Upper lobe of left lung (tissue), 6 donors: ENCODE results near the gene MAP2K7. TPM values are rescaled to one million over a fixed set of nuclear protein-coding genes. Genes with fewer than 3 reads are reported as not detected.

ENCODE experiments used
- ATAC-seq, 2 donors: fragments of 200-7000 bp; cut with Tn5 transposase; one replicate each; pipeline ENCODE4 v1.9.1; 2022; ENCODE audit warnings: mild to moderate bottlenecking in 2 of 2, moderate library complexity in 2 of 2; ENCODE audit not compliant: low FRiP score in 2 of 2
- DNase-seq, 2 donors: peaks; one replicate each; pipeline ENCODE4 v3.0.0-alpha.2; 2019 to 2020
- H3K27ac ChIP-seq, 4 donors: fragments of 200-600 bp; sonication (generic); one replicate each; pipeline ENCODE4 v1.5.1; 2016 to 2019
- H3K27me3 ChIP-seq, 4 donors: fragments of 200-600 bp; sonication (generic); one replicate each; pipeline ENCODE4 v1.5.1; 2017 to 2019
- H3K36me3 ChIP-seq, 4 donors: fragments of 200-600 bp; sonication (generic); one replicate each; pipeline ENCODE4 v1.5.1; 2016 to 2019
- H3K4me1 ChIP-seq, 4 donors: fragments of 200-600 bp; sonication (generic); one replicate each; pipeline ENCODE4 v1.5.1; 2018 to 2019
- H3K4me3 ChIP-seq, 4 donors: fragments of 200-600 bp; sonication (generic); one replicate each; pipeline ENCODE4 v1.5.1; 2017 to 2019; ENCODE audit warnings: mild to moderate bottlenecking in 2 of 4, moderate library complexity in 1 of 4
- H3K9me3 ChIP-seq, 4 donors: fragments of 200-600 bp; sonication (generic); one replicate each; pipeline ENCODE4 v1.5.1; 2018 to 2019
- EP300 ChIP-seq, 4 donors: sonication (generic); formaldehyde crosslinking; IDR thresholded peaks; one replicate each; pipeline ENCODE4 v1.5.1; 2017; ENCODE audit warnings: antibody characterized with exemption in 4 of 4, control low read depth in 2 of 4
- POLR2A ChIP-seq, 4 donors: fragments of 450-650 bp; IDR thresholded peaks; one replicate each; pipeline ENCODE4 v1.5.1; 2016 to 2017; ENCODE audit warnings: antibody characterized with exemption in 4 of 4, mild to moderate bottlenecking in 2 of 4
- POLR2AphosphoS5 ChIP-seq, 2 donors: sonication (generic); formaldehyde crosslinking; IDR thresholded peaks; one replicate each; pipeline ENCODE4 v1.5.1; 2017; ENCODE audit warnings: antibody characterized with exemption in 2 of 2
- WGBS, 2 donors: methylation state at CpG; one replicate each; pipeline ENCODE4 v1.1.5; 2017 to 2018; 5-methylcytosine and 5-hydroxymethylcytosine counted together
- total RNA-seq, 6 donors: library from RNA; depleted of rRNA in 4 of 6; stranded (reverse); fragments of >200 nt in 4 of 6; gene quantifications; one replicate each; pipeline versions ENCODE4 v1.1.0 to v1.2.1, GENCODE V29; 2016 to 2021
- TF ChIP-seq, protein P1 (sequence below), 6 experiments: fragments of 450-650 bp in 4 of 6; fragments of 200-600 bp in 2 of 6; sonication (generic) in 2 of 6; IDR thresholded peaks; one replicate each; pipeline ENCODE4 v1.5.1; 2016 to 2019; ENCODE audit warnings: antibody characterized with exemption in 6 of 6
- donor health status: DM: no; HTN: no; CAD: no; lungs with moderate emphysema.
- donor health status: DM: no; HTN: yes; CAD: no; lungs with severe emphysema.

The MAP2K7 gene
- total RNA-seq, 6 donors from 2014 or later, result 21.1 to 61.8 (median 33.0) TPM

GRCh38 chr19:7942981-7943443 lies 39.3 kb downstream of the MAP2K7 start:
- Histone ChIP-seq H3K27ac (peak overlapping the region; percentile 92 to 96 (median 95)), H3K36me3 (peaks cover 5 to 31% (median 14%) of the 10 kb centered on the region in 4 donors), H3K4me3 (peak overlapping the region; percentile 66 to 81 (median 78)), H3K9me3 (no peaks in the 10 kb centered on the region), H3K4me1 (peaks cover 8 to 29% (median 13%) of the 10 kb centered on the region in 4 donors), H3K27me3 (no peaks in the 10 kb centered on the region)
- TF ChIP-seq EP300 (IDR thresholded peaks at IDR 0.05) (no peak), POLR2AphosphoS5 (IDR thresholded peaks at IDR 0.05) (no peak), POLR2A (IDR thresholded peaks at IDR 0.05) (no peak)
- TF ChIP-seq, protein P1, sequence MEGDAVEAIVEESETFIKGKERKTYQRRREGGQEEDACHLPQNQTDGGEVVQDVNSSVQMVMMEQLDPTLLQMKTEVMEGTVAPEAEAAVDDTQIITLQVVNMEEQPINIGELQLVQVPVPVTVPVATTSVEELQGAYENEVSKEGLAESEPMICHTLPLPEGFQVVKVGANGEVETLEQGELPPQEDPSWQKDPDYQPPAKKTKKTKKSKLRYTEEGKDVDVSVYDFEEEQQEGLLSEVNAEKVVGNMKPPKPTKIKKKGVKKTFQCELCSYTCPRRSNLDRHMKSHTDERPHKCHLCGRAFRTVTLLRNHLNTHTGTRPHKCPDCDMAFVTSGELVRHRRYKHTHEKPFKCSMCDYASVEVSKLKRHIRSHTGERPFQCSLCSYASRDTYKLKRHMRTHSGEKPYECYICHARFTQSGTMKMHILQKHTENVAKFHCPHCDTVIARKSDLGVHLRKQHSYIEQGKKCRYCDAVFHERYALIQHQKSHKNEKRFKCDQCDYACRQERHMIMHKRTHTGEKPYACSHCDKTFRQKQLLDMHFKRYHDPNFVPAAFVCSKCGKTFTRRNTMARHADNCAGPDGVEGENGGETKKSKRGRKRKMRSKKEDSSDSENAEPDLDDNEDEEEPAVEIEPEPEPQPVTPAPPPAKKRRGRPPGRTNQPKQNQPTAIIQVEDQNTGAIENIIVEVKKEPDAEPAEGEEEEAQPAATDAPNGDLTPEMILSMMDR (IDR thresholded peaks at IDR 0.05), result no peak
- peak; percentile 4 to 42 for ATAC-seq
- WGBS, 2 donors, result 4 to 5% methylated on average over 32 to 33 of the region's 33 CpGs
- DNase-seq, result no peak

DNA sequence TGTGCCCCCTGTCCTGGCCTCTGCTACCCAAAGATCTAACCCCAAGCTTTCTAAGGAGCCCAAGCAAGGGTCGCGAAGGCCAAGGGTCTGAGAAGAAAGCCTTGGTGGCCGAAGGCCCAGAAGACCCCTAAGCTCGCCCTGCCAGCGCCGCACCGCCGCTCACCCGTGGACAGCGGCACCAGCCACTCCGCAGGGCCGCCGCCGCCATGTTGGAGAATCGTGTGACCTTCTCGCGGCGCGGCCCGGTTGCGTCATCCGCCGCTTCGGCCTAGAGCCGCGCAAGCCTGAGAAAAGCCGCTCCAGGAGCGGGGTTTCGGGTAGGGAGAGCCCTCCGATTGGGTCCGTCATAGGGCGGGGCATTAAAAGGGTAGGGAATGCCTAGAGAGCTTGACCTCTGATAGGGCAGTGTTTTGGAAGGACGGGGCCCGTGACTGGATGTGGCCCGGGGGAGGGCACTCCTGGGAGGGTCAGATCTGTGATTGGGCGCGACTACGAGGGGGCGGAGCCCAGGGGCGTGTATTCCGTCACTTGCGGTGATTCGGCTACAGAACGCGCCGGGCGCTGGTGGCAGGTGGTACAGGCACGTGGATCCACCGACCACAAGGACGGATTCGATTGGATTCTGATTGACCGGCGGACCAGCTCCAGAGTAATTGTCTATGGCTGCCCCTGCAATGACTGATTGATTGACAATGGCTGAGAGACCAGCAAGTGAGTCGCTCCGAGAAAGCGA lies 39.9 kb downstream of the MAP2K7 start, which contains the start of gene TIMM44:
Gene TIMM44, minus strand, starts transcription at position 223 of the 733 bp plus-strand sequence. Its CDS starts 15 bp downstream, at position 208.
- peaks cover 8 to 29% (median 13%) of the 10 kb centered on the region in 4 donors for H3K4me1 ChIP-seq
- TF ChIP-seq POLR2AphosphoS5 (IDR thresholded peaks at IDR 0.05) (peak; percentile 79 to 83), POLR2A (IDR thresholded peaks at IDR 0.05) (peak in 3 of 4 donors; percentile 60 to 83 (median 77)), EP300 (IDR thresholded peaks at IDR 0.05) (no peak)
- TF ChIP-seq, protein P1 (IDR thresholded peaks at IDR 0.05), result peak in 1 of 6 experiments; percentile 75
- peaks cover 5 to 26% (median 12%) of the 10 kb centered on the region in 4 donors for H3K36me3 ChIP-seq
- DNase-seq (peak; percentile 98 to 99), ATAC-seq (peak; percentile 99 to 100)
- H3K27ac ChIP-seq, result peak within 1 kb of the TSS; percentile 92 to 96 (median 95)
- H3K4me3 ChIP-seq, result peak within 1 kb of the TSS; percentile 66 to 81 (median 78)
- no peaks in the 10 kb centered on the region for H3K27me3 ChIP-seq
- no peaks in the 10 kb centered on the region for H3K9me3 ChIP-seq
- WGBS, 2 donors, result 0 to 1% methylated on average over 8 to 34 of the region's 56 CpGs

DNA sequence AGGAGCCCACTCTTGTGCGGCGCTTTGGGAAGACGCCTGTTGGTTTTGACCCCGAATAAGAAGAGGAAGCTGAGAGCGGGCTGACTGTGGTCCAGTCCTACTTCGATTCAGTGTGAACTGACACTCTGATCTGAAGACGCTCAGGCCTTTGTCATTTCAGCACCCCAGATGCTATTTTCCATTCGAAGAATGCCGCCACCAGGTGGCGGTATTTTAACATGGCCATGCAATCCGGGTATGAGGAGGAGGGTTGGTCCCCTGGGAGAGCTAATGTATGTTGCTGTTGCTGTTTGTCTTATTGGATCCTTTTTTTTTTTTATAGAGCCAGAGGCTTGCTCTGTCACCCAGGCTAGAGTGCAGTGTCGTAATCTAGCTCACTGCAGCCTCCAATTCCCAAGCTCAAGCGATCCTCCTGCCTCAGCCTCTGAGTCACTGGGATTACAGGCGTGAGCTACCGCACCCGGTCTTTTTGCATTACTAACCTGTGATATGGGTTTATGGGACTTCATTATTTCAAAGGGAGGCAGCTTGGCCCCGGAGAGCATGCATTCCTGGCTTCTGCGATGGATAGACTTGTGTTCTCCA lies 40.6 kb downstream of the MAP2K7 start:
- ATAC-seq, result peak; percentile 82
- 27 to 31% methylated on average over 16 to 18 of the region's 18 CpGs for WGBS, 2 donors
- peak overlapping the region; percentile 54 to 96 (median 93) for H3K27ac ChIP-seq
- peak overlapping the region; percentile 29 to 81 (median 71) for H3K4me3 ChIP-seq
- peaks cover 5 to 19% (median 12%) of the 10 kb centered on the region in 4 donors for H3K36me3 ChIP-seq
- H3K27me3 ChIP-seq, result no peaks in the 10 kb centered on the region
- DNase-seq, result peak in 1 of 2 donors; percentile 84
- no peaks in the 10 kb centered on the region for H3K9me3 ChIP-seq
- TF ChIP-seq, protein P1 (IDR thresholded peaks at IDR 0.05), result peak; percentile 71 to 85 (median 80)
- TF ChIP-seq EP300 (IDR thresholded peaks at IDR 0.05) (no peak), POLR2AphosphoS5 (IDR thresholded peaks at IDR 0.05) (no peak), POLR2A (IDR thresholded peaks at IDR 0.05) (no peak)
- H3K4me1 ChIP-seq, result peaks cover 8 to 29% (median 11%) of the 10 kb centered on the region in 4 donors

- Histone ChIP-seq H3K9me3 (no peaks in the 10 kb centered on the region), H3K4me3 (no peak overlapping the region), H3K4me1 (peaks cover 0 to 11% (median under 1%) of the 10 kb centered on the region in 4 donors), H3K27ac (no peak overlapping the region), H3K36me3 (no peaks in the 10 kb centered on the region), H3K27me3 (no peaks in the 10 kb centered on the region)
- TF ChIP-seq POLR2A (IDR thresholded peaks at IDR 0.05) (no peak), POLR2AphosphoS5 (IDR thresholded peaks at IDR 0.05) (no peak), EP300 (IDR thresholded peaks at IDR 0.05) (no peak)
- TF ChIP-seq, protein P1 (IDR thresholded peaks at IDR 0.05), result no peak
- 96 to 97% methylated on average over 3 to 4 of the region's 4 CpGs for whole genome bisulfite sequencing, 2 donors
- ATAC-seq (no peak), DNase-seq (no peak)
These were observed 44.3 kb downstream of the MAP2K7 start for GRCh38 chr19:7947939-7948338.
